Gastrocnemius medialis (tissue), 4 donors: Measurements from ENCODE around the gene XXYLT1.
"Not testable (repeated sequence)": the region's sequence is repeated elsewhere in the genome, so short reads cannot be mapped to it uniquely, and the experiment has no call there.

Source experiments
- POLR2A ChIP-seq, 2 donors: fragments of 450-650 bp; IDR thresholded peaks; one replicate each; pipeline ENCODE4 v1.6.1; 2017; ENCODE audit warnings: antibody characterized with exemption in 2 of 2, mild to moderate bottlenecking in 2 of 2, moderate library complexity in 2 of 2
- TF ChIP-seq, protein P1 (sequence below), 5 experiments: fragments of 450-650 bp in 3 of 5; fragments of 200-600 bp in 2 of 5; sonication (generic) in 2 of 5; IDR thresholded peaks in 4 of 5; conservative IDR thresholded peaks in 1 of 5; 1 replicate in 4 of 5; 2 replicates in 1 of 5; pipeline ENCODE4 v1.5.1; 2016 to 2019; ENCODE audit warnings: antibody characterized with exemption in 5 of 5, mild to moderate bottlenecking in 3 of 5, moderate library complexity in 3 of 5

DNA sequence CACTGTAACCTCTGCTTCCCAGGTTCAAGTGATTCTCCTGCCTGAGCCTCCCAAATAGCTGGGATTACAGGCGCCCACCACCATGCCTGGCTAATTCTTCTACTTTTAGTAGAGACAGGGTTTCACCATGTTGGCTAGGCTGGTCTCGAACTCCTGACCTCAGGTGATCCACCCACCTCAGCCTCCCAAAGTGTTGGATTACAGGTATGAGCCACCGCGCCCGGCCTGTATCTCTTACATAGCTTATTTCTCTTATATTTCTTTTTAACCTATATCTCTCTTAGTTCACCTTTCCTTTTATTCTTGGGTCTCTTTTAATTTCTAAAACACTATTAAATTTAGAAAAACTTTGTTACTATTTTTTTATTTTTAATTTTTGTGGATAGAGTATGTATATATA is 42.1 kb downstream of the XXYLT1 start:
- TF ChIP-seq, protein P1, sequence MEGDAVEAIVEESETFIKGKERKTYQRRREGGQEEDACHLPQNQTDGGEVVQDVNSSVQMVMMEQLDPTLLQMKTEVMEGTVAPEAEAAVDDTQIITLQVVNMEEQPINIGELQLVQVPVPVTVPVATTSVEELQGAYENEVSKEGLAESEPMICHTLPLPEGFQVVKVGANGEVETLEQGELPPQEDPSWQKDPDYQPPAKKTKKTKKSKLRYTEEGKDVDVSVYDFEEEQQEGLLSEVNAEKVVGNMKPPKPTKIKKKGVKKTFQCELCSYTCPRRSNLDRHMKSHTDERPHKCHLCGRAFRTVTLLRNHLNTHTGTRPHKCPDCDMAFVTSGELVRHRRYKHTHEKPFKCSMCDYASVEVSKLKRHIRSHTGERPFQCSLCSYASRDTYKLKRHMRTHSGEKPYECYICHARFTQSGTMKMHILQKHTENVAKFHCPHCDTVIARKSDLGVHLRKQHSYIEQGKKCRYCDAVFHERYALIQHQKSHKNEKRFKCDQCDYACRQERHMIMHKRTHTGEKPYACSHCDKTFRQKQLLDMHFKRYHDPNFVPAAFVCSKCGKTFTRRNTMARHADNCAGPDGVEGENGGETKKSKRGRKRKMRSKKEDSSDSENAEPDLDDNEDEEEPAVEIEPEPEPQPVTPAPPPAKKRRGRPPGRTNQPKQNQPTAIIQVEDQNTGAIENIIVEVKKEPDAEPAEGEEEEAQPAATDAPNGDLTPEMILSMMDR (IDR thresholded peaks at IDR 0.05 in 4 of 5, conservative IDR thresholded peaks at IDR 0.05 in 1 of 5): not testable (repeated sequence)
- not testable (repeated sequence) for TF ChIP-seq POLR2A (IDR thresholded peaks at IDR 0.05)
